Measurements from ENCODE around the gene PEMT. TPM values are rescaled to one million over a fixed set of nuclear protein-coding genes. Genes with fewer than 3 reads are reported as not detected.

The PEMT gene
- total and polyA plus RNA-seq, 2 of the 8 experiments (the other 6 are each of a cell fraction or from before 2014, with no cell fraction given): 42.0 to 118 TPM

DNA sequence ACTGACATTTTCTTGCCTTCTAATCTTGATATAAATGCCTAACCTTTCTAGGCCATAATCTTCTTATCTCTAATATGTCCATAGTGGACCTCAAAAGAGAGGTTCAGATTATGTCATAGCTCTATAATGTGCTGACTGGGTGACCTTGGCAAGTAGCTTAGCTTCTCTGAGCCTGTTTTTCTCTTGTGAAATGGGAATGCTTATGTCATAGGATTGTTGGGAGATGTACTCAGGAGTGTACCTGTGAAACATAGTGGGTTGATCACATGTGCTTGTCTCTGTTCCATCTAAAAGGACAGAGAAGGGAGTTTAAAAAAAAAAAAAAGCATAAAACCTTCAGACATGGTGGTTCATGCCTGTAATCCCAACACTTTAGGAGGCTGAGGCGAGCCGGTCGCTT lies 112.3 kb downstream of the PEMT start:
- no peak for DNase-seq (ENCODE audit: low read depth in 1 of 2, low spot score in 2 of 2)
- no peak overlapping the region for H4K5ac ChIP-seq (ENCODE audit: insufficient read length, low read depth, low read length)
- ChIA-PET POLR2A (ENCODE audit: partially characterized antibody) (no interaction called here), CTCF (ENCODE audit: partially characterized antibody) (interaction anchor here (0.6 kb wide), 1 partner anchor 11 kb away, joined by 3 read pairs; no protein-coding TSS in a partner anchor)
- H3K23ac ChIP-seq (ENCODE audit: insufficient read length): no peak overlapping the region
- H3K9me3 ChIP-seq (ENCODE audit: insufficient read depth in 2 of 2, low read depth in 1 of 2, low read length in 1 of 2): no peaks in the 10 kb centered on the region
- no peak overlapping the region for H3K27ac ChIP-seq (ENCODE audit: low read depth, low read length)
- no peak overlapping the region for H2AFZ ChIP-seq (ENCODE audit: low read length)
- H2BK15ac ChIP-seq (ENCODE audit: low read length): no peak overlapping the region
- peaks cover 0 to 6% of the 10 kb centered on the region in 2 experiments for H4K20me1 ChIP-seq (replicated peaks in 1 of 2; ENCODE audit: control insufficient read depth in 1 of 2, insufficient read depth in 2 of 2, low read length in 2 of 2)
- 93% methylated on average over 3 of the region's 3 CpGs; no CpG with 5 or more reads in 1 of the 2 experiments for WGBS, 2 experiments (ENCODE audit: extremely low coverage in 1 of 2, insufficient coverage in 1 of 2, insufficient read length in 1 of 2, insufficient replicate concordance in 2 of 2, low coverage in 1 of 2, low lambda C conversion rate in 2 of 2, missing lambda C conversion rate in 1 of 2)
- H3K79me2 ChIP-seq (ENCODE audit: control insufficient read depth in 1 of 2, insufficient read depth in 2 of 2, low read length in 2 of 2): peaks cover 5 to 62% of the 10 kb centered on the region in 2 experiments
- H3K23me2 ChIP-seq (ENCODE audit: low read depth, low read length): peaks cover 6% of the 10 kb centered on the region; the same call in 1 of the 2 replicates
- no peak overlapping the region for H3K56ac ChIP-seq (replicated peaks; ENCODE audit: insufficient read length, low read depth, low read length)
- H2BK120ac ChIP-seq (replicated peaks; ENCODE audit: low read depth, low read length): no peak overlapping the region
- no peak overlapping the region for H3K14ac ChIP-seq (ENCODE audit: insufficient read length)
- no peak overlapping the region for H3K4me3 ChIP-seq (ENCODE audit: extremely low read depth in 1 of 4, insufficient read depth in 2 of 4, low read depth in 3 of 4, low read length in 4 of 4)
- no peak overlapping the region for H3K4ac ChIP-seq (replicated peaks; ENCODE audit: insufficient read length, low read depth, low read length)
- no peak overlapping the region for H2BK12ac ChIP-seq (ENCODE audit: low read depth, low read length)
- peaks cover 0 to 5% (median 1%) of the 10 kb centered on the region in 4 experiments; a peak in 1 of 7 replicates for H3K4me1 ChIP-seq (replicated peaks in 1 of 4; ENCODE audit: control insufficient read depth in 3 of 4, insufficient read depth in 4 of 4, low read length in 3 of 4)
- H4K8ac ChIP-seq (ENCODE audit: extremely low read depth, insufficient read depth, low read length): no peak overlapping the region
- peaks cover 11% of the 10 kb centered on the region for H3K79me1 ChIP-seq (ENCODE audit: low read depth, low read length)
- no peak overlapping the region for H2AK5ac ChIP-seq (ENCODE audit: low read depth, low read length)
- no peak overlapping the region for H2BK5ac ChIP-seq (ENCODE audit: low read depth, low read length)
- no peak overlapping the region for H3K18ac ChIP-seq (ENCODE audit: extremely low read depth, low read length)
- H2BK20ac ChIP-seq (ENCODE audit: low read length): no peak overlapping the region
- 0 out of 8 replicates have a peak, but pooled peaks cover 0 to 3% (median 0%) of the 10 kb centered on the region in 4 experiments for H3K36me3 ChIP-seq (ENCODE audit: control insufficient read depth in 2 of 4, insufficient read depth in 4 of 4, low read length in 3 of 4)
- no peak for FAIRE-seq
- peaks cover 0 to 4% (median 0%) of the 10 kb centered on the region in 4 experiments; a peak in 2 of 7 replicates for H3K27me3 ChIP-seq (replicated peaks in 1 of 4; ENCODE audit: control insufficient read depth in 3 of 4, extremely low read depth in 1 of 4, insufficient read depth in 3 of 4, low read length in 3 of 4)
- no peak overlapping the region for H4K91ac ChIP-seq (replicated peaks; ENCODE audit: insufficient read length, low read length)
- H3K4me2 ChIP-seq (ENCODE audit: insufficient read depth in 1 of 2, low read depth in 2 of 2, low read length in 2 of 2): no peak overlapping the region
- no peak overlapping the region; a peak in 1 of 7 replicates for H3K9ac ChIP-seq (replicated peaks in 1 of 4; ENCODE audit: extremely low read depth in 1 of 4, low read depth in 3 of 4, low read length in 3 of 4)
- no peak for TF ChIP-seq BRCA1 (IDR thresholded peaks at IDR 0.05; ENCODE audit: low read depth, low read length)
- no peak for TF ChIP-seq TAF1 (IDR thresholded peaks at IDR 0.05; ENCODE audit: low read depth, low read length)
- TF ChIP-seq SRF (IDR thresholded peaks at IDR 0.05; ENCODE audit: low read depth, low read length): no peak
- TF ChIP-seq CHD1 (IDR thresholded peaks at IDR 0.05; ENCODE audit: low read depth, low read length): no peak
- TF ChIP-seq RFX5 (IDR thresholded peaks at IDR 0.05; ENCODE audit: borderline replicate concordance, low read depth, low read length): no peak
- TF ChIP-seq TCF12 (IDR thresholded peaks at IDR 0.05; ENCODE audit: low read depth, low read length): no peak
- TF ChIP-seq JUND (IDR thresholded peaks at IDR 0.05; ENCODE audit: low read length): no peak
- no peak for TF ChIP-seq SP2 (IDR thresholded peaks at IDR 0.05; ENCODE audit: low read length)
- TF ChIP-seq FOSL1 (IDR thresholded peaks at IDR 0.05; ENCODE audit: insufficient read depth, low read depth, low read length): no peak
- TF ChIP-seq EGR1 (IDR thresholded peaks at IDR 0.05; ENCODE audit: borderline replicate concordance, low read depth, low read length): no peak
- no peak for TF ChIP-seq SAP30 (IDR thresholded peaks at IDR 0.05; ENCODE audit: insufficient read depth, insufficient replicate concordance, low read length)
- TF ChIP-seq USF2 (IDR thresholded peaks at IDR 0.05; ENCODE audit: low read length): no peak
- no peak for TF ChIP-seq TBP (IDR thresholded peaks at IDR 0.05; ENCODE audit: low read depth, low read length)
- no peak for TF ChIP-seq MAFK (IDR thresholded peaks at IDR 0.05; ENCODE audit: low read depth, low read length)
- no peak for TF ChIP-seq SP4 (IDR thresholded peaks at IDR 0.05; ENCODE audit: low read length)

Measured in H1 (cell line).